ENCODE measurements around the gene LRP1. TPM values are rescaled to one million over a fixed set of nuclear protein-coding genes. Genes with fewer than 3 reads are reported as not detected.

Gene LRP1
- total RNA-seq, 1 donor from 2014 or later = 138 TPM

DNA sequence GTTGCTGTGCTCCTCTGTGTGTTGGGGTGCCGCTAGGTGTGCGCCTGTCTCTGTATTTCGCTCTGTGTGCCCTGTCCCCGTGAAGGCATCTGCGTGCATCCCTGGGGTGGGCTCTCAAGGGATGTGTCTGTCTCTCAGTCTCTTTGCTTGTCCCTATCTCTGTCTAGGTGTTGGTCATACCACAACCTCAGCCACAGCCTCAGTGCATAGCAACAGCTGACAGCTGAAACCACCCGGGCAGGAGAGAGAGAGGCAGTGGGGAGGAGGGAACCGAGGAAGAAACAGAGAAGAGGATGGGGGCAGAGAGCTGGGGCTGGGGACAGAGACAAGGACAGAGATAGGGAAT lies 87.4 kb downstream of the LRP1 start:
- peaks cover 52% of the 10 kb centered on the region for H3K4me1 Mint-ChIP-seq (ENCODE audit: unreplicated experiment)
- H3K4me3 Mint-ChIP-seq = peak overlapping the region; percentile 86
- no peaks in the 10 kb centered on the region for H3K9me3 Mint-ChIP-seq
- peak overlapping the region; percentile 97 for H3K27ac Mint-ChIP-seq
- DNase-seq (ENCODE audit: extremely low spot score, unreplicated experiment) = no peak
- no peaks in the 10 kb centered on the region for H3K36me3 Mint-ChIP-seq
- H3K27me3 Mint-ChIP-seq = peaks cover 60% of the 10 kb centered on the region
- TF ChIP-seq, protein P1, sequence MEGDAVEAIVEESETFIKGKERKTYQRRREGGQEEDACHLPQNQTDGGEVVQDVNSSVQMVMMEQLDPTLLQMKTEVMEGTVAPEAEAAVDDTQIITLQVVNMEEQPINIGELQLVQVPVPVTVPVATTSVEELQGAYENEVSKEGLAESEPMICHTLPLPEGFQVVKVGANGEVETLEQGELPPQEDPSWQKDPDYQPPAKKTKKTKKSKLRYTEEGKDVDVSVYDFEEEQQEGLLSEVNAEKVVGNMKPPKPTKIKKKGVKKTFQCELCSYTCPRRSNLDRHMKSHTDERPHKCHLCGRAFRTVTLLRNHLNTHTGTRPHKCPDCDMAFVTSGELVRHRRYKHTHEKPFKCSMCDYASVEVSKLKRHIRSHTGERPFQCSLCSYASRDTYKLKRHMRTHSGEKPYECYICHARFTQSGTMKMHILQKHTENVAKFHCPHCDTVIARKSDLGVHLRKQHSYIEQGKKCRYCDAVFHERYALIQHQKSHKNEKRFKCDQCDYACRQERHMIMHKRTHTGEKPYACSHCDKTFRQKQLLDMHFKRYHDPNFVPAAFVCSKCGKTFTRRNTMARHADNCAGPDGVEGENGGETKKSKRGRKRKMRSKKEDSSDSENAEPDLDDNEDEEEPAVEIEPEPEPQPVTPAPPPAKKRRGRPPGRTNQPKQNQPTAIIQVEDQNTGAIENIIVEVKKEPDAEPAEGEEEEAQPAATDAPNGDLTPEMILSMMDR (conservative IDR thresholded peaks at IDR 0.05) = no peak

DNA sequence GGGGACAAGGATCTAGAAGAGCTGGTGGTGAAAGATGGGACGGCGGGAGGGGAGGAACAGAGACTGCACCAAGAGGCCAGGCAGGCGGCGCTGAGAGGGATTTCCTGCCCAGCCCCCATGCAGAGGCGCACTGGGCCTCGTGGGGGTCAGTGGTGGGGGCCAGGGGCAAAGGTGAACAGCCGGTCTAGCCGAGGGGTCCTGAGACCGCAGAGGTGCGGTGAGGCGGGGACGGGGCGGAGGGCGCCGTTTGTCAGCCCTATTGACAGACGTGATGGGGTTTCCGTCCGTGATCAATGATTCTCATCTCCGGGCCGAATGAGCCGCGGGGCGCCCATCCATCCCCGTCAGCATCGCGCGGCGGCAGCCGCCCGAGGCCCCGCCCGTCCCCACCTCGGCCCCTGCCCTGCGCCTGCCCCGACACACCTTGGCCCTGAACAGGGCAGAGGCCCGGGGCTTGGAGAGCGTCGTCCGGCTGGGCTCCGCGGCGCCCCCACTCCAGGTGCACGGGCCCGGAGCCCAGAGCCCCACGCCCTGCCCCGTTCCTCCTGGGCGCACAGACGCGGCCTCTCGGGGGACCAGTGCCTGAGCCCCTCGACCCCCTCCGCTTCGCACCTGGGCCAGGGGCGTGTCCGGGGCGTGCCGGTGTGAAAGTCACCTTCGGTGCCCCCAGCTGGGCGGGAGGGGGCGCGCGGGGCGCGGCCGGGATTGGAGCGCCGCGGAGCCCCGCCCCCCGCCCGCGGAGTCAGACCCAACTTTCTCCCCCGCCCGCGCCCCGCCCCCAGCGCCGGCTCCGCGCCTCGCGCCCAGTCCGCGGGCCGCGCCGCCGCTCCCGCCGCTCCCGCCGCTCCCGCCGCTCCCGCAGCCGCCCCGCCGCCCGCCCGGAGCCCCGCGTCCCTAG lies 88.0 kb downstream of the LRP1 start, which contains the start of gene NXPH4:
TSS of gene NXPH4 (plus strand) at position 781 of the 898 bp plus-strand sequence. CDS start 176 bp downstream, outside the sequence.
- peaks cover 57% of the 10 kb centered on the region for H3K4me1 Mint-ChIP-seq (ENCODE audit: unreplicated experiment)
- peak within 1 kb of the TSS; percentile 86 for H3K4me3 Mint-ChIP-seq
- TF ChIP-seq, protein P1 (conservative IDR thresholded peaks at IDR 0.05) = no peak
- no peaks in the 10 kb centered on the region for H3K36me3 Mint-ChIP-seq
- no peaks in the 10 kb centered on the region for H3K9me3 Mint-ChIP-seq
- DNase-seq (ENCODE audit: extremely low spot score, unreplicated experiment) = no peak
- peak within 1 kb of the TSS; percentile 97 for H3K27ac Mint-ChIP-seq
- H3K27me3 Mint-ChIP-seq = peaks cover 66% of the 10 kb centered on the region

DNA sequence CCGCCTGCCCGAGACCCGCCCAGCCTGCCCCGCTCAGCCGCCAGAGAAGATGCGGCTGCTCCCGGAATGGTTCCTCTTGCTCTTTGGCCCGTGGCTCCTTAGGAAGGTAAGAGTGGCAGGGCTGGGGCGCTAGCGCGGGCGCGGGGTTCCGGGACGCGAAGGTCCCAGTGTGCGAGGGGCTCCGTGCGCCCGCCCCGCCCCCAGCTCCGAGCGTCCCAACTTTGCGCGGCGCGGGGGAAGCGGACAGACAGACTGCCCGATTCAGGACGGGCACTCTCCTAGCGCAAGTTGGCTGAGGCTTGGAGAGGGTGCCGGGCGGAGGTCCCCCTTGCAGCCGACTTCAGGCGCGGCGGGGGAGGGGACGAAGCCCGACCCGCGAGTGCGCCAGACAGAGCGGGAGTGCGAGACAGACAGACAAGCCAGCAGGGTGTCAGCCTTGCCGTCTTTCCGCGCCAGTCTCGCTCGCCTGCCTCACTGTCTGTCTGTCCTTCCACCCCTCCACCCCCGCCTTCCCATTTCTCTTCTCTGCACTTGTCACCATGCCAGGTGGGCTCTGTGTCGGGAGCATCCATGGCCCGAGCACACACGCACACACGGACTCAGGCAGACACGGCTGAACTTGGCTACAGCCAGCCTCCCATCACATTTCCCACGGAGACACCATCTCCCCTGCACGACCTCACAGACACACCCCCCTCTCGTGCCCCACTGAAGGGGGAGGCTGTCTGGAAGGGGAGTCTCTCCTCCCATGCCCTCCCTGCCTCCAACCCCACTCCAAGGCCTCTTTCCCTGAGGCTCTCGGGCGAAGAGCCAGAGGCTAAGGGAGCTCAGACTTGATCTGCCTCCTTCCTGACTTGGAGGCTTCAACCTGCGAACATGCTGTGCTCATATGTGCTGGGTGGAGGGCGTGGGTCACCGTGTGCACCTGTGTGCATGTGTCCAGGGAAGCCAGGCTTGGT lies 88.9 kb downstream of the LRP1 start:
- TF ChIP-seq, protein P1 (conservative IDR thresholded peaks at IDR 0.05) = no peak
- Mint-ChIP-seq H3K9me3 (no peaks in the 10 kb centered on the region), H3K36me3 (no peaks in the 10 kb centered on the region), H3K27ac (peak overlapping the region; percentile 60), H3K4me3 (peak overlapping the region; percentile 82), H3K27me3 (peaks cover 74% of the 10 kb centered on the region), H3K4me1 (ENCODE audit: unreplicated experiment) (peaks cover 57% of the 10 kb centered on the region)
- DNase-seq (ENCODE audit: extremely low spot score, unreplicated experiment) = no peak

DNA sequence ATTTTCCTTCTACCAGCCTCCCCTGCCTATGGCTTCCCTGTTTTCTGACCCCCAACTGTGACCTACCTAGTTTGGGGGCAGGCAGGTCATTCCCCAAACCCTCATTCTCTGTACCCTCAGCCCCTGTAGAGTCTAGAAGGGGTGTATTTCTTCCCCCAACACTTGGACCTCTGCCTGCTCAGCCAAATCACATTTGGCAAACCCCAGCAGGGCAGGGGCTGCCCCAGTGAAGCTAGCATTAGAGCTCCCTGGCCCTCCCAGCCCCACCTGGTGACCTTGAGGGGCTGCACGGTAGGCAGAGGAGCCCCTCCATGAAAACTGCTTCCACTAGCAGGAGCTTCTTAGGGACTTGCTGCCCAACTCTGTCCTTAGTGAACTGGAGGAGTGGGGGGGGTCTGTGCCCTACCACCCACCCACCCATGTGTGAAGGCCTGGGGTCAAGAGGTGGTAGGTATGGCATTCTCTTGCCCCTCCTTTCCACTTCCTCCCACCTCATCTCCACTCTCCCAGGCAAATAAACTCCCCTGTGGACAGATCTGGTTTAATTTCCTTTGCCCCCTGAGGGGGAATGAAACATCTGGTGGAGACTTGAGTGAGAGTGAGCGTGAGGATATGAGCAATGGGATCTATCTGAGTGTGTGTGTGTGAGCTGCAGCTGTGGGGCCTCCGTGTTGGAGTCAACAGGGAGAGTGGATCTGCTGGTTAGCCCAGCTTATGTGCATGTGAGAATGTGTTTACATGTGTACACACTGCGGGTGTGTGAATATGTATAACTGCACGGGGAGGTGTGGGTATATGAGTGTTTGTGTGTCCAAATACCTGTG lies 90.0 kb downstream of the LRP1 start:
- Mint-ChIP-seq H3K4me1 (ENCODE audit: unreplicated experiment) (peaks cover 62% of the 10 kb centered on the region), H3K27ac (peak overlapping the region; percentile 60), H3K4me3 (peak overlapping the region; percentile 82), H3K36me3 (no peaks in the 10 kb centered on the region), H3K27me3 (peaks cover 83% of the 10 kb centered on the region), H3K9me3 (no peaks in the 10 kb centered on the region)
- no peak for DNase-seq (ENCODE audit: extremely low spot score, unreplicated experiment)
- TF ChIP-seq, protein P1 (conservative IDR thresholded peaks at IDR 0.05) = no peak
